Osteocyte (in vitro differentiated cells): ENCODE data around the gene TBXA2R. TPM values are rescaled to one million over a fixed set of nuclear protein-coding genes. Genes with fewer than 3 reads are reported as not detected.

Source experiments
- DNase-seq: peaks from one replicate; pipeline ENCODE4 v3.0.0; 2021; ENCODE audit warnings: mixed read lengths; ENCODE audit not compliant: unreplicated experiment; ENCODE audit errors: extremely low spot score
- H3K27ac Mint-ChIP-seq: one replicate; pipeline ENCODE4 v1.8.0; 2021; ENCODE audit warnings: mild to moderate bottlenecking, mixed read lengths; ENCODE audit not compliant: unreplicated experiment
- H3K27me3 Mint-ChIP-seq: one replicate; pipeline ENCODE4 v1.8.0; 2021; ENCODE audit warnings: mixed read lengths; ENCODE audit not compliant: unreplicated experiment
- H3K36me3 Mint-ChIP-seq: one replicate; pipeline ENCODE4 v1.8.0; 2021; ENCODE audit warnings: mixed read lengths; ENCODE audit not compliant: unreplicated experiment
- H3K4me1 Mint-ChIP-seq: one replicate; pipeline ENCODE4 v1.8.0; 2021; ENCODE audit warnings: mixed read lengths; ENCODE audit not compliant: unreplicated experiment
- H3K4me3 Mint-ChIP-seq: one replicate; pipeline ENCODE4 v1.8.0; 2021; ENCODE audit warnings: mild to moderate bottlenecking, moderate library complexity, mixed read lengths; ENCODE audit not compliant: unreplicated experiment
- H3K9me3 Mint-ChIP-seq: one replicate; pipeline ENCODE4 v1.8.0; 2021; ENCODE audit warnings: mixed read lengths; ENCODE audit not compliant: unreplicated experiment
- CTCF ChIP-seq: fragments of 200-600 bp; sonication (generic); IDR thresholded peaks from 2 replicates; pipeline ENCODE4 v1.5.0; 2021; ENCODE audit warnings: antibody characterized with exemption, mild to moderate bottlenecking, moderate library complexity
- total RNA-seq: library from RNA; stranded (reverse); gene quantifications from 2 replicates; pipeline ENCODE4 v1.2.1, GENCODE V29; 2021

Gene TBXA2R
- total RNA-seq, 1 donor from 2014 or later: 0.30 TPM

DNA sequence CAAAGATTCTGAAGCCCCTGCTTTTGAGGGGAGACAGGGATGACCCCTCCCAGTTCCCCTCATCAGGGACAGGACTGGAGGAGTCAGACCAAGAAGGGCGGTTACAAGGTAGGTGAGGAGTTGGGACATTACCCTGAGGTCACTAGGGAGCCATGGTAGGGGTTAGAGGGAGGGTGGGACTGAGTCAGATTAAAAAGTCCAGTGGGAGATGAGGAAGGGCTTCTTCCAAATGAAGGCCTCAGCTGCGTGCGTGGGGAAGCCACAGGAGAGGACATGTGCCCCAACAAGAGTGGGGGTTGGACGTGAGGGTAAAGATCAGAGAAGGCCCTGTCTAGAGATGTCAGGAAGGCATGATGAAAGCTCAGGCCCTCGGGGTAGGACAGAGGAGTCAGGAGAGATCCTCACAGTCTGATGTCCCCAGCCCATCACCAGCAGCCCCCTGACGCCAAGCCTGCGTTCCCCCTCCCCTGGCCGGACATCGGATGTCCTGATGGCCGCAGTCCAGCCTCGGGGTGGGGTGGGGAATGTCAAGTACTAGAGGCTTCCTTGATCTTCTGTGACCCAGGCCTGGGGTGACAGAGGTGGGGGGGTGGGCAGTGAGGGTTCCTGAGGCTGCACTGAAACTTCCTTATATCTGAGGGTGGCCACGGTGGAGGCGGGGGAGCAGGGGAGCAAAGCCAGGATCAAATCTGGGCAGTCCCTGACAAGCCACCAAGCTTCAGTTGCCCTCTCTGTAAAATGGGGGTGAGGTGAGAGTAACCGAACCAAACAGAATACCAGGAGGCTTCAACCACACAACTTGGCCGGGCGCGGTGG is 42.8 kb downstream of the TBXA2R start:
- no peaks in the 10 kb centered on the region for H3K36me3 Mint-ChIP-seq
- H3K9me3 Mint-ChIP-seq: no peaks in the 10 kb centered on the region
- no peak overlapping the region for H3K4me3 Mint-ChIP-seq
- DNase-seq: no peak
- no peaks in the 10 kb centered on the region for H3K27me3 Mint-ChIP-seq
- H3K27ac Mint-ChIP-seq: peak overlapping the region; percentile 50
- peaks cover 14% of the 10 kb centered on the region for H3K4me1 Mint-ChIP-seq
- no peak for TF ChIP-seq CTCF

DNA sequence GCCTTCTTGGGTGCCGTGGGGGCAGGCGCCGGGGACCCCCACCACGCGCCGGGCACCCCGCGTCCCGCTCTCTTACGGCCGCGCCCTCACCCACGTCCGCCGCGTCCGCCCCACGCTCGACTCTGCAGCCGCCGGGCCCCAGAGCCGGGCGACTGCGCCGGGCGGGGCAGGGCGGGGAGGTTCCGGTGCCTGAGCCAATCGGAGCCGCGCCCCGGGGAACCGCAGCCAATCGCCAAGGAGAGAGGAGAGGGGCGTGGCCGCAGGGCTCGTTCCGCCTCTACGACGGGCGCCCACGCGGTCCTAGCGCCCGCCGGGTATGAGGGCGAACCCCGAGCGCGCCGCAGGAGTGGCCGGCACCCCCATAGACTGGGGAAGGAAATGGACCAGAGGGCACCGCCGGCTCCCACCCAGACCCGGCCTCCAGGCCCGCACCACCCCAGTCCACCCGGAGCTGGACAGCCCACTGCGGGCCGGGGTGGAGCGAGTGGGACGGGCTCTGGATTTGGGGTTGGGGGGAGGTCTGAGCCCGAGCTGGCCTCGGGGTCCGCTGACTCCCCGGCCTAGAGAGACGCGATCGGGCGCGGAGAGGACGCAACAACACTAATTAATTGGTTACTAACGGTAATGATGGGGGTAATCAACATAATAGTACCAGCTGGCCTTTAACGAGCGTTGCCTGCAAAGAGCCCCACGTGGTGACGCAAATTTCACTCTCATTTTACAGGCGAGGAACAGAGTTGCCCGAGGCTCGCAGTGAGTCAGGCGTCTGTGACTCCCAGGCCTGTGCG is 49.0 kb downstream of the TBXA2R start, which contains the start of gene MFSD12:
TSS of gene MFSD12 (minus strand) at position 126 of the 788 bp plus-strand sequence. CDS start 183 bp downstream, outside the sequence.
- peak within 1 kb of the TSS; percentile 91 for H3K4me3 Mint-ChIP-seq
- DNase-seq: peak; percentile 98
- H3K36me3 Mint-ChIP-seq: no peaks in the 10 kb centered on the region
- H3K4me1 Mint-ChIP-seq: peaks cover 36% of the 10 kb centered on the region
- no peaks in the 10 kb centered on the region for H3K9me3 Mint-ChIP-seq
- peak within 1 kb of the TSS; percentile 94 for H3K27ac Mint-ChIP-seq
- no peak for TF ChIP-seq CTCF
- H3K27me3 Mint-ChIP-seq: no peaks in the 10 kb centered on the region

DNA sequence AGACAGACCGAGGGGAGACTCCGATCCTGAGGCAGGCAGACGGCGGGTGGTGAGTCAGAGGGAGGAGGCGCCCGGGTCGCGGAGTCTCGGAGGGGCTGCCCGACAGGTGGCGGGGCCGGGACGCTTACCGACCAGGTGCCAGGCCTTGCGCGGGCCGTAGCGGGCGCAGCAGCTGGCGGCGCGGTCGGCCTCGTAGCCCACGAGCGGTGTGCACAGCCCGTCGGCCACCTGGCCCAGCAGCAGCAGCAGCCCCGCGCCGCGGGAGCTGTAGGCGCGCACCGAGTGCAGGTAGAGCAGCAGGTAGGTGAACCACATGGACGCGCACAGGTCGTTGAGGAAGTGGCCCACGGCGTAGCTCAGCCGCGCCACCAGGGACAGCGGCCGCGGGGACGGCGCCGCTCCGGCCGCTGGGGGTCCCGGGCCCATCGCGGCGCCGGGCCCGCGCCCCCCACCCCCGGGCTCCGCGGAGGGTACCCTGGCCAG is 49.7 kb downstream of the TBXA2R start:
- peak; percentile 15 for TF ChIP-seq CTCF
- Mint-ChIP-seq H3K4me3 (peak overlapping the region; percentile 91), H3K27me3 (no peaks in the 10 kb centered on the region), H3K9me3 (no peaks in the 10 kb centered on the region), H3K27ac (peak overlapping the region; percentile 81), H3K36me3 (no peaks in the 10 kb centered on the region), H3K4me1 (peaks cover 36% of the 10 kb centered on the region)
- no peak for DNase-seq

DNA sequence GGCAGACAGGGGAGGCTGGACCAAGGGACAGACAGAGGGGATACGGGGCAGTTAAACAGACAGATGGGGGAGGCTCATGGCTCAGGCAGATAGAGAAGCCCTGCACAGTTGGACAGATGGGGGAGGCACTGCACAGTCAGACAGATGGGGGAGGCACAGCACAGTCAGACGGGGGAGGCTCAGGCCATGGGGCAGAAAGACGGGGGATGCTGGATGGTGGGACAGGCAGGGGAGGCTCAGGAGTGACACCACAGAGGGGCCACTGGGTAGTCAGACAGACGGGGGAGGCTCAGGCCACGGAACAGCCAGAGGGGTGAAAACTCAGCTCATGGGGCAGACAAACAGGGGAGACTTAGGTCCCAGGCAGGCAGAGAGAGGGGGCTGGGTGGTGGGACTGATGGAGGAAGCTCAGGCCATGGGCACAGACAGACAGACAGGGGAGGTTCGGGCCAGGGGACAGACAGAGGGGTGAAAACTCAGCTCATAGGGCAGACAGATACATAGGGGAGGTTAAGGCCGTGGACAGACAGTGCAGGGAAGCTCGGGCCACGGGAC is 50.2 kb downstream of the TBXA2R start:
- no peaks in the 10 kb centered on the region for H3K27me3 Mint-ChIP-seq
- TF ChIP-seq CTCF: no peak
- H3K4me3 Mint-ChIP-seq: peak overlapping the region; percentile 91
- DNase-seq: no peak
- H3K4me1 Mint-ChIP-seq: peaks cover 41% of the 10 kb centered on the region
- H3K36me3 Mint-ChIP-seq: no peaks in the 10 kb centered on the region
- H3K27ac Mint-ChIP-seq: peak overlapping the region; percentile 81
- H3K9me3 Mint-ChIP-seq: no peaks in the 10 kb centered on the region
